ENCODE data around the gene SCYGR1.
"Not testable (repeated sequence)": the region's sequence is repeated elsewhere in the genome, so short reads cannot be mapped to it uniquely, and the experiment has no call there.

The SCYGR1 gene

GRCh38 chr2:227387583-227387982 is at the start of gene SCYGR1:
Gene SCYGR1 (minus strand): TSS chr2:227387949. CDS start chr2:227387949, 0 bp downstream.
- H3K27ac ChIP-seq, result not testable (repeated sequence)

GRCh38 chr2:227436436-227437174 is 48.9 kb upstream of the SCYGR1 start:
- H3K27ac ChIP-seq, result no peak overlapping the region

More at GRCh38 chr2:227387583-227387982, at the start of gene SCYGR1:
- H3K4me3 ChIP-seq, result not testable (repeated sequence)

GRCh38 chr2:227433171-227433570 is 45.4 kb upstream of the SCYGR1 start:
- Histone ChIP-seq H3K27ac (no peak overlapping the region), H3K4me3 (no peak overlapping the region)

More at GRCh38 chr2:227436436-227437174, 48.9 kb upstream of the SCYGR1 start:
- no peak overlapping the region for H3K4me3 ChIP-seq

GRCh38 chr2:227430639-227431038 is 42.9 kb upstream of the SCYGR1 start:
- no peak overlapping the region for H3K27ac ChIP-seq
- no peak overlapping the region for H3K4me3 ChIP-seq

GRCh38 chr2:227428731-227429285 is 41.1 kb upstream of the SCYGR1 start:
- Histone ChIP-seq H3K4me3 (no peak overlapping the region), H3K27ac (no peak overlapping the region)

GRCh38 chr2:227423656-227424499 is 36.1 kb upstream of the SCYGR1 start:
- H3K4me3 ChIP-seq, result no peak overlapping the region
- H3K27ac ChIP-seq, result no peak overlapping the region

GRCh38 chr2:227420087-227421052 is 32.6 kb upstream of the SCYGR1 start:
- H3K27ac ChIP-seq, result no peak overlapping the region
- H3K4me3 ChIP-seq, result no peak overlapping the region

- no peak overlapping the region for H3K4me3 ChIP-seq
- H3K27ac ChIP-seq, result peak overlapping the region in 11 of 21 experiments; percentile 4 to 77 (median 21)
Measured at GRCh38 chr2:227416701-227417100, 29.0 kb upstream of the SCYGR1 start.

GRCh38 chr2:227415538-227416424 is 28.0 kb upstream of the SCYGR1 start:
- Histone ChIP-seq H3K27ac (peak overlapping the region in 15 of 21 experiments; percentile 7 to 77 (median 27)), H3K4me3 (no peak overlapping the region)

- no peak overlapping the region for H3K4me3 ChIP-seq
- H3K27ac ChIP-seq, result peak overlapping the region in 7 of 21 experiments; percentile 6 to 55 (median 24)
Measured at GRCh38 chr2:227414846-227415245, 27.1 kb upstream of the SCYGR1 start.

- peak overlapping the region in 1 of 21 experiments; percentile 31 for H3K27ac ChIP-seq
- no peak overlapping the region for H3K4me3 ChIP-seq
Measured at GRCh38 chr2:227413371-227413770, 25.6 kb upstream of the SCYGR1 start.

- Histone ChIP-seq H3K27ac (peak overlapping the region in 2 of 21 experiments; percentile 31 to 52), H3K4me3 (no peak overlapping the region)
Measured at GRCh38 chr2:227412877-227413276, 25.1 kb upstream of the SCYGR1 start.

- Histone ChIP-seq H3K4me3 (no peak overlapping the region), H3K27ac (peak overlapping the region in 1 of 21 experiments; percentile 11)
Measured at GRCh38 chr2:227411990-227412350, 24.2 kb upstream of the SCYGR1 start.

- H3K27ac ChIP-seq, result peak overlapping the region in 3 of 21 experiments; percentile 15 to 52 (median 23)
Measured at GRCh38 chr2:227411320-227411989, 23.7 kb upstream of the SCYGR1 start.

GRCh38 chr2:227410191-227410590 is 22.4 kb upstream of the SCYGR1 start:
- Histone ChIP-seq H3K27ac (peak overlapping the region in 2 of 21 experiments; percentile 15 to 23), H3K4me3 (no peak overlapping the region)

More at GRCh38 chr2:227411320-227411989, 23.7 kb upstream of the SCYGR1 start:
- H3K4me3 ChIP-seq, result no peak overlapping the region

- Histone ChIP-seq H3K4me3 (no peak overlapping the region), H3K27ac (peak overlapping the region in 8 of 21 experiments; percentile 6 to 86 (median 60))
Measured at GRCh38 chr2:227407591-227408151, 19.9 kb upstream of the SCYGR1 start.

Data from skin epidermis (tissue), 12 donors.